HG03159 (cell line): ENCODE measurements around the gene ZFHX3.

Experiments
- ATAC-seq: cut with Tn5 transposase; IDR thresholded peaks from one replicate; pipeline ENCODE4 v1.9.1; 2021; ENCODE audit warnings: mild to moderate bottlenecking, moderate library complexity; ENCODE audit not compliant: unreplicated experiment

ZFHX3 gene

DNA sequence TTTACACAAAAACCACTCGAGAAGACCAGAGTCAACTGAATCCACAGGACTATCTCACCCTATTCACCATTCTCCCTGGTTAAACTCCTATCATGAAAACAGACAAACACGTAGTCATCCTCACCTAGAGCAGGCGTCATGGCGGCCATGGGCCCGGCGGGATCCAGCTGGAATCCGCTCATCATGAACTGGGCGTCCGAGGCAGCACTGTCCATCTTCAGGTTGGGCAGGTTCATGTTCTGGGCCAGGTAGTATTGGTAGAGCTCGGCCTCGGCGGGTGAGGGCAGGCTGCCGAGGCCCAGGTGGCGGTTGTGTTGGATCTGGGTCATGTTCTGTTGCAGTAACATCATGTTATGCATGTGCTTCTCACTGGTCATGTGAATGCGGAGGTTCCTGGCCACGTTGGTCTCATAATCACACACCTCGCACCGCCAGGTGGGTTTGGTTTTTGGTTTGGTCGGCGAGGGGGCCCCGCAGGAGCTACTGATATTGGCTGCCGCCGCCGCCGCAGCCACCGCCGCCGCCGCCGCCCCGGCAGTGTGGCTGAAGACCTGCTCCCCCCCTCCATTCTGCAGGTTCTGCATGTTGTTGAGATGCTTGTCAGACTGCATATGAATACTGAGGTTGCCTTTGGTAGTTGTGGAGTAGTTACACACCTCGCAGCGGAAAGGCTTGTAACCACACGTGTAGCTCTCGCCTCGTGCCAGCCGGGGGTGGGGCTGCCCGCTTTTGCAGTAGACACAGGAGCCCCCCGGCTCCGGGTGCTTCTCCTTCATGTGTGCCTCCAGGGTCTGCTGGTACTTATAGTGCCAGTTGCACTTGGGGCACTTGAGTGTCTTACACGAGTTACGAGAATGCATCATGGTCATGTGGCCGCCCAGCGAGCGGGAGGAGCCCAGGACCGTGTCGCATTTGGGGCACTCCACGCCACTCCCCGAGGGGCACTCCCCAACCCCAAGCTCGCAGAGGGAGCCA, 90.3 kb downstream of the ZFHX3 start:
- ATAC-seq, result no peak

DNA sequence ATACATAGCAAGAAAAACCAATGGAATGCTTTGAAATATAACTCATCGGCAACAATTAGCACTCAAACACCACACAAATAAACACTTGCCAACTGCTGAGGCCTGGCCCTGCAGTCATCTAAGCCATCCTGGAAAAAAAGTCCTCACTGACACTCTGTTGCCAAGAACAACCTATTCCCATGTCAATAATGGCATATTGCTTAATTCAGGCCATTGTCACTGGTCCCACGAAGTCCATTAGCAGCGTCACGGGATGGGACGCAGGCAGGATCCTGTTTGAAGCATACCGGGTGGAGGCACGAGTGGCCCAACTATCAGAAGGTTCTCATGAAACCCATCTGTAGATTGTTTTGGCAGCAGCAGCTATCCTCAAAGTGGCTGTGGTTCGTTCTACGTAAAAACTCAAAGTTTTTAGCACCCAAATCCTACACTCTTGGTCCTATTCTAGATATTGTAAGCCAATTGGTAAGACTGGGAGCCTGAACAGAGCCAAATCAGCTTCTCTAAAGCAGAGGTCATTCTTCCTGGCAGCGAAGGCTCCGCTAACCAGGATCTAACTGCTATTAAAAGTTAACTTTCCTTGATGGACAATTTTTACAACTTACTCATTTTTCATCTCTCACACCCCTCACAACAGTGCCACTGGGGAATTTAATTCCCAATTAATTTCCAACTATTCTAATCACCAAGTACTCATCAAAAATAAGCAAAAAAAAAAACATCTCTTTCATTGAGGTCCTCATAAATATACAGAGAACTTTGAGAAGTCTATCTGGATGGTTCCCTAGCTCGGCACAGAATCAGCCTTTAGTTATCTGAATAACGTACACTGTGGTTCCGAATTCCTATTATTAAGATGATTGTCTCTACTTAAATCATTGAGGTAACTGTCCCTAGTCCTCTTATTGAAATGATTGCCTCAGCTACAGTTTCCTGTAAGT, 91.5 kb downstream of the ZFHX3 start:
- no peak for ATAC-seq

DNA sequence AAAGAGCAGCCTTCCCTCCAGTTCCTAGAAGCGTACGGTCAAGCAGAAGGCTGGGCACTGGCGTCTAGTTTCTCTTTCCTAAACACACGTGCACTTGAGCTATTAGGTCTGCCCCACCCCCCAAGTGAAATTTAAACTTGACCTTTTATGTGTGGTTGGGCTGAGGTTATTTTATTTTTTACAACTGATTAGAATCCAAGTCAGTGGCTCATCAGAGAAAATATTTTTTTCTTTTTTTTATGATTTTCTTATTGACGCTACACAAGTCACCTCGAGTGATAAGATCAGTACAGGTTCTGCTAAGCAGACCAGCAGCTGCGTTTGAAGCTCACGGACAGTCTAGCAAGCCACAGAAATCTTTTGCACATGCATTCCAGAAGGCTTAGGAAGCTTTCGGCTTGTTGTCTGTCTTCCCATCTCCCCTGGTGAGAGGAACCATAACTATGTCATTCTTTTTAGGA, 95.1 kb downstream of the ZFHX3 start:
- ATAC-seq, result no peak

DNA sequence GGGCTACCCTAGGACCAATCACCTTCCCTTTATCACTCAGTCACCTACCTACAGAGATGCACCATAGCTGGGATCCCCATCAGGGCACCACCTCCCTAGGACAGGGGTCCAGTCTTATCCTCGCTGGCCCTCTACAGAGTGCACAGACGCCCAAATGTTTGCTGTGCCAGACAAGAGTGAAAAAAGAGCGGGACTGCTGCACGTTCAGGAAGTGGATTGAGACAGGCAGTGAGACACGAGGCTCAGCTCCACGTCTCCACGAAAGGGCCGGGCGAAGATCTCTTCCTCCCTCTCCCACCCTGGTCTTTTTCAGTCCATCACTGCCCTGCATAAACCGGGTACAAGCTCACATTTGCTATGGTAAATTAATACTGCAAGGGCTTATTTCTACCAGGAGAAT, 95.5 kb downstream of the ZFHX3 start:
- no peak for ATAC-seq

DNA sequence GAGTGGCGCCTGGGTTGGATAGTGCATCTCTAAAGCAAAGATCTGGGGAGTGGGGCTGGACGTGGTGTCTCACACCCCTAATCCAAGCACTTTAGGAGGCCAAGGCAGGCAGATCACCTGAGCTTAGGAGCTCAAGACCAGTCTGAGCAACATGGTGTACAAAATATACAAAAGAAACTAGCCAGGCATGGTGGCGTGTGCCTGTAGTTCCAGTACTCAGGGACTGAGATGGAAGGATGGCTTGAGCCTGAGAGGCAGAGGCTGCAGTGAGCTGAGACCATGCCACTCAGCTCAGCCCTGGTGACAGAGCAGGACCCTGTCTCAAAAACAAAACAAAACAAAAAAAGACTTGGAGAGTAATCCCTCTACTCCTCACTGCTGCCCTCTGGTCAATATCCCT, 96.0 kb downstream of the ZFHX3 start:
- ATAC-seq, result no peak

DNA sequence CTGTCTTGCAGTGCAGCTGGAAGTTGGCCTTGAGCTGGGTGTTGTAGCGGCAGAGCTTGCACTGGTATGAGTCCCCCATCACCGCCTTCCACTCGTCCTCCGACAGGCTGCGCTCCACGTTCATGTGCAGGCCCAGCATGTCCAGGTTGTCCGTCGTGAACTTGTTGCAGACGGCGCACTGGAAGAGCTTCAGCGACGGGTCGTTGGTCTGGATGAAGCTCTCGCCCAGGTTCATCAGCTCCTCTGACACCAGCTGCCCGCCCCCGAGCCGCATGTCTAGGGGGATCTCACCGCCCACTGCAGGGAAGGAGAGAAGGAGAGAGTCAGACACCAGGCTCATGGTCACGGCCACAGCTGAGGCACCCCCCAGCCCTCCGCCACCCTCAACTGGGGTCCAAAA, 97.3 kb downstream of the ZFHX3 start:
- ATAC-seq, result no peak

DNA sequence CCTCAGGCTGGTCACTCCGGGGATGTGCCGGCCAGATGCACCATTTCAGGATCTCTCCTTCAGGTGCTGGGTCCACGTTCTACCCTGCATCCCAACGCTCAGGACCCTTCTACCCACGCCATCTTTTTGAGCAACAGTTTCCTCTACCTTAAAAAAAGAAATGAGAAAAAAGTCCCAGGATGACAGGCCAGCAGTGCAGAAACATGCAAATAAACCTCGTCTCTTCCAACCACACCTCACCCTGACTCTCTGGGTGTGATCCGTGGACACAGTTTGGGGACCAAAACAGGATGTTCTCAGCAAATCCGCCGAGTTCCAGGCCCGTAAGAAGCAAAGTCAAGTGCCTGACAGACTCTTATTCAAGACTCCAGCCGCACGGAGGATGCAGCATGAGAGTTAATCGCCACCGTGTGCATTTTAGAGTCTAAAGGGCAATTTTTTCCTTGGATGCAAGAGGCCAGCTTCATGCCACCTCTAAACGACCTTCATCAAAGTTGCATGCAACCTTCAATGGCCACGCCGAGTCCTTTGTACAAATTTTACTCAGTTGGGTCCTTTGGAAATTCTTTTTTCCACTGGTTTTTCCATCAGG, 99.6 kb downstream of the ZFHX3 start:
- no peak for ATAC-seq

DNA sequence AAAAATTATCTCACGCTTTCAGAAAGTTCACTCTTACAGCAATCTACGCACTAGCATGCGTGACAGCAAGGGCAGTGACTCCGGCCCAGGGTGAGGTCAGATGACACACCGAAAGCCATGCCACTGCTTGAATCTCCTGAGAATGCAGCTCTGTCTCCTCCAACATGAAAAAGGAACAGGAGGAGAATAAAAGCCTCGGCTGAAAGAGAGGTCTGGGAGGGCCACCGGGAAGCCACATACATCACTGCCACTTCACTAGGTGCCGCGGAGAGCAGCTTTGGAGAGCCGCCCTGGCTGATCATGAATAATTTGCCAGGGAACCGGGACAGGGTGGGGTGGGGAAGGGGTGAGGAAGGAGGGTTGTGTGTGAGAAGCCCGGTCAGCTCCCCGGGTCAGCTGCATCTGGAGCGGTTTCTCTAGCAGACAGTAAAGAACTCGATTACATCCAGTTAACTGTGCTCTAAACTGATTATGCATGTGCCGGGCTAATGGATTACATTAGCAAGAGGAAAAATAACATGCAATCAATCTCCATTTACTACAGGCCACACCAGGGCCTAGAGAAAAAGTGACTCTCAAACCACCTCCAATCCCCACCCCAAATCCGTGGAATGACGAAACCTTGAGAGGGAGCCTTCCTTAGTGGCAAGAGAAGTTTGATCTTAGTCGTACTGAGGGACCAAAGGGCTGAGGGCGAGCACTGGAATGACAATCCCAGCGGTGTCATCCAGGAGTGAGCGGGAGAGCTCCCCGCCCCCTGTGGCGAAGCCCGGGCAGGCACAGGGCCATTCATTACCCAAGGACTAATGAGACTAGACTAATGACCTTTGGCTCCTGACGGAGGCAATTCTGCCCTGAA, 100.3 kb downstream of the ZFHX3 start:
- no peak for ATAC-seq

DNA sequence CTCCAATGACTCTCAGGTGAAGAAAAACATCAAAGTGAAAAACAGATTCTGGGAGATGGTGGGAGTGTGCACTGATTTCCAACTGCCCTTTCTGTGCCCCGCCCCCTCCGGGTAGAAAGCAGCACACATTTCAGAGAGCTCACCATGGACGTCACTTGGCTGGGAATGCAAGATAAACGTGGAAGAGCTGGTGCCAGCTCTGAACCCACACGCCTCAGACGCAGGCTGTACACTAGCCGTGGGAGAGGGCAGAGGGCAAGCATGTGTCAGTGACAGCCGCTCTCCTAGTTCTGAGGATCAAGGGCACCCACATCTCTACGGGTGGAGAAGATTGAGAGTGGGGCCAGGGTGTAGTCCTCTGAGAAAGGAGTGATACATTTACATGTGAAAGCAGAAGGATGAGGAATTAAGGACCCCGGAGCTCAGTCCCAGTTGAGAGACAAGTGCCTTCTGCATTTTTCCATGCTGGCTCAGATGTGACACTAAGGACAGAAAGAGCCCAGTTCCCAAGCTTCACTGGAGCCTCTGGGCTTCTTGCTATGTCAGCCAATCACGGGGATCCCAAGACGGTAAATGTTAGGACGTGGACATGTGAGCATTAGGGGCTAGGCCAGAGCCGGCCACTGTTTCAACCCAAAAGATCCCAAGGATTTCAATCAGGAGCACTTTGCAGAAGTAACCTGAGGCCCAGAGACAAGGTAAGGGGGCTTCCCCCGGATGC, 101.3 kb downstream of the ZFHX3 start:
- no peak for ATAC-seq

DNA sequence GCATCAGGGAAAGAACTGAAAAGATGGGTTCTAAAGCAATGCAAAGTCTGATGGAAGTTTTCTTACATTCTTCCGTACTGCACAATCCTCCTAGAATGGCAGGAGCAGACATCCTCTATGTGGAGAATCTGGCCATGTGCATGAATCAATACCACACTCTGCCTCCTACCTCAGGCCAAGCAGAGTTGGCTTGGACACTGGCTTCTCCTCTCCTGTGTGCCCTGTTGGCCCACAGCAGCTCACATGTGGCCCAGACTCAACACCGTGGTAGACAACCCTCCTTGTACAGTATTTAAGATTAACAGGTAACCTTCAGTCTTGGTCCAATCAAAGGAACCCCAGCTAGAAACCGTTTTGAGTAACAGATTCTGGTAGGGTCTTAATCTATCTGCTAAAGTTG, 101.9 kb downstream of the ZFHX3 start:
- no peak for ATAC-seq

DNA sequence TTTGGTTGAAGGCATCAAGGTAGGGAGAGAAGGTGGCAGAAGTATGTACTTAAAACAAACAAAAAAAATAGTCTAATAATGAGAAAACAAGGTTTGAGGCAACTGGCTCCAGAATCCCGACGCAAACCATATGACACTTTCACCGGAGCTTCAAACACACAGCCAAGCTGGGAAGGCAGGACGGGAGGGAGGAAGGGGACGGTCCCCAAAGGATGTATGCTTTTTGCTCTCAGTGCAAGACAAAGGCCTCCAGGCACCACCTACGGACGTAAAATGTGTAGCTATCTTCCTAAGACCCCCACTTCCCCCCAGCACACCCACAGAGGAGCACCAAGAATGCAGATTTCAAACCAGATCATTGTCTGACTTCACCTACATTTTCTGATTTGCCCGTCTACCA, 102.3 kb downstream of the ZFHX3 start:
- ATAC-seq, result no peak

DNA sequence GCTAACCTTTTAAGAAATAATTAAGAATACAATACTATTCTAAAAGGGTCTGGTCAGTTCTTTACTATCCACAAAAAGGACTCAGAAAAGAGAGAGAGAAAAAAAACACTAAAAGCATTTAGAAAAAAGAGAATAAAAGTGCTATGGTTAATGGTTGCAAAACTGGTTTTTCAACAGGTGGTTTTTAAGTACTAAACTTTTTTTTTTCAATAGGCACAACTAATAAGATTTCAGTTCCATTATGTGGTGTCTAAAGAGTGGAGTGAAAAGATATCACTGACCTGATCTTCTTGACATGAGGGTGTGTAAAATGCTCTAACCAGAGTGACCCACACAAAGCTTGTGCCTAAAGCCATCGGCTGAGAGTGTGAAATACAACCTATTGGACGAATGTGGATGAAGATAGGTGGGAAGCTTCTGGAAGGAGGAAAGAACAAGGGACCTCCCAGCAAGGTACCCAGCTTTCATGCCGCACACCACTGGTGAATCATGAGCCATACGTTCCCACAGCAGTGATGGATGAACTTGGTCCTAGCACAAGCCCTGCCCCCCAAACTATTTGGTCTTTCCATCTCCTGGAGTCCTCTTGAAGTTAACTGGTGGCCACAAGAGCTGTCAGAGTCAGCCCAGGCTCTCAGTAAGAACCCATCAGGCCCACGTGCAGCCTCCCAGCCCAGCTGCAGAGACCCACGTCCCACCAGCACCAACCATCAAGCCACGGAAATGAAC, 103.0 kb downstream of the ZFHX3 start:
- ATAC-seq, result no peak

DNA sequence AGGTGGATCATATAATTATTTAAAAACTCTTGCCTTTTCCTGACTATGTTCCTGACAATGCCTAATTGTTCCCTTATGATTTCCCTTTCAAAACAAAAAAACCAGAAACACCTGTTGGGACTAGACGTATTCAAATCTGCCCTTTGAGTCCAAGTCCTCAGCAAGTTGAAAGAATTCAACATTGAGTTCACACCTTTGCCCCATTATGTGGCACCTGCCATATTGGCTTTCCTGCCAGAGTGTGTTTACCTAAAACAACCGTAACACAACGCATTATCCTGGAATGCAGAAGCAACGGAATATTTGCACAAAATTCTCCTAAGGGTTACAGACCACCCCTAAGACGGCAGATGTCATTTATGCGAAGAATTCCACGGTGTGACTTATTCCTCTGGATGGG, 105.9 kb downstream of the ZFHX3 start:
- ATAC-seq, result no peak

DNA sequence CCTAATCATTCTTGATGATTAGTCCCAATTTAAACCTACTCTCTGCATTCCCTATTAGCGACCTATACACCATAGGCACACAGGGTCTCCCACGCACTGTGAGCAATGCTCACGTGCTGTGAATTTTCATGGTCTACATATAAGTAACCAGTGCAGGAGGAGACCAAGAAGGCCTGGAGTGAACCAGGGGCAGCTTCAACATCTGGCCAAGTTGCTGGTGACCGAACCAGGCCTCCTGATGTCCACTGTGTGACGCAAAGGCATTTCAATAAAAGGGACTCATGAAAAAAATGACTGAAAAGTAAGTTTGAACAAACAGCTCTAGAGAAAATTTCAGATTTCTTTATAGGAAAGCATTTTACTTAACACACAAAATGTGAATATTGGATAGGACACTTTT, 107.0 kb downstream of the ZFHX3 start:
- no peak for ATAC-seq

DNA sequence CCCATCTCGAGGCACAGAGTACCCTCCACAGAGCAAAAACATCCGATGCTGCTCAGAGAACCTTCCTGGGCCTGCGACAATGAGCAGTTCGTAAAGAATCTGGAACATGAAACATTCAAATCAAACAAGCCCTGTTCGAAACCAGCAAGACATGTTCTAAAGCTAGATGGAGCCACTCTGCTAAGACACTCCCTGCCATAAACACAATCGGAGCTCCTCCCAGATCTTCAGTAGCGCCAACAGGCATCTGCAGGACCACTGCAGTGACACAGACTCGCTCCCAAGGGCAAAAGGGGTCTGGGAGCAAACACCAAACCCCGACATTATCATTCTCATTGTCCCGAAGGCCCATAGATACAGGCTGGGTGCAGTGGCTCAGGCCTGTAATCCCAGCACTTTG, 108.7 kb downstream of the ZFHX3 start:
- ATAC-seq, result no peak

DNA sequence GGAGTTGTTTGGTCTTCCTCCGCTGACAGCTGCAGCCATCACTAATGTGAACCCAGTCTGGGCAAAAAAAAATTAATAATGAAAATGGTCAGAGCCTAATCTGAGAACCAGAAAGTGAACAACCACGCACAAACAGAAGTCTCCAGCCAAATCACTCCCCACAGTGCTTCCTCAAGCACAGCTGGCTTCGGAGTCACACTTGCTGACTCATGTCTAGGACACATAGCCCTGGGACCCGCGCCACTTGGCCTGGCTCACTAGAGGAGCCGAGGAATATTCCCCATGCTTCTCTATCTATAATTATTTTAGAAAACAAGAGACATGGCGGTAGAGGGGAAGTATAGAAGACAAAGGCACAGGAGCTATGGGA, 109.1 kb downstream of the ZFHX3 start:
- no peak for ATAC-seq

DNA sequence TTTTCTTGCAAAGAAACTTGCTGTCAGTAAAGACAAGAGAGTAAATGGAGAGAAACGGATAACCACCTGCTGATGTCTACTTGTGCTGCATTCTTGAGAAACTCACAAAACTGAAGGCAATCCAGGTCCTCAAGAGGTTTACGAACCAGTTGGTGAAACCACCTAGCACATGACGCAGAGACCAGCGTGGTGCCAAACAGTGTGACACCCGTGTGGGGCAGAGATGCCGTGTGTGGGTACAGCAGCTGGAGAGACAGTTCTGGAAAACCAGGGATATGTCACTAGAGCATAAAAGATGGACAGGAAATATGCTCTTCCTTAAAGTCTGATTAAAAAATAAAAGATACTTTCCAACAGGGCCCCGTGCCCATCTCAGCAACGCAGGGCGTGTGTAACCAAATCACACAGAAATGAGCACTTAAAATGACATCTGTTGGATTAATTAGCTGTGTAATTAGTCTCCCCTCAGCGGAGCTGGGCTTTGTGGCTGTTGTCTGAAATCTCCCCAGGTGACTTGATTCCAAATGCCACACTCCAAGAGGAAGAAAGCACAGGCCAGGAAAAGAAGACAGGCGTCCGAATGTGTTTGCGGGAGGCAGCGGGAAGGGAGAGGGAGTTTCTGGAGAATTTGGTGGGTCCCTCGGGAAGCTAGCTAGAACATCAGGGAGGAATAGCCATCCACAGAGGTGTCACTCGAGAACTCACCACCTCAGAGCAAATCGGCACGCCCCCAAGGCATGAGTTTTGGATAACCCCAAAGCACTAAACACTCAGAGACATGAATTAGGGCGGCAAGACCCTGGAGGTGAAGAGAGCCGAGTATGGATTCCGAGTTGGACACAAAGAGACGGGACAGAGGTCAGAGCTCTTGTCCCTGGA, 109.8 kb downstream of the ZFHX3 start:
- no peak for ATAC-seq

DNA sequence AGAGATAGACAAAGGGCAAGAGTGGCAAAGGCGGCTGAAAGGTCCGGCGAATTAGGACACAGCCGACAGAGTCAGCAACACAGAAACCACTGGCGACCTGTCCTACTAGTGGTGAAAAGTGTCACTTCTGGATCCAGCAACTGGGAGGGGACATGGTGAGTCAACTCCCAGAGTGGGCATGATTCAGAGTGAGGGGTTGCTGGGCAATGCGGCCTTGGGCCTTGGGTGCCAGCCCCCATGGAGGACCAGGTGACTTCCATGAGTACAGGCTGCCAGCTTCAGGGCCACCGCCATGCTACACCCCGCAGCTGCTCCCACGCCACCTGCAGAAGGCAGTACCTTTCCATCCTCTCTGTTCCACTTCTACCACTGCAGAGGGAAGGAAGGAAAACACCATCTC, 110.6 kb downstream of the ZFHX3 start:
- no peak for ATAC-seq
